CD4-positive, alpha-beta T cell treated with Interleukin-12 subunit alpha and Interleukin-12 subunit beta, for 1 hour (primary cell): Measurements from ENCODE around the gene MKX.

ENCODE experiments used
- DNase-seq: peaks from one replicate; pipeline ENCODE4 v3.0.0-alpha.2; 2020

MKX gene

GRCh38 chr10:27742195-27743011 lies 3.2 kb downstream of the MKX start:
- peak; percentile 78 for DNase-seq

- no peak for DNase-seq
These were observed 4.2 kb downstream of the MKX start for GRCh38 chr10:27741173-27742091.

GRCh38 chr10:27736396-27736795 lies 9.2 kb downstream of the MKX start:
- DNase-seq: no peak

- no peak for DNase-seq
These were observed 15.6 kb downstream of the MKX start for GRCh38 chr10:27730041-27730440.

GRCh38 chr10:27728338-27728737 lies 17.3 kb downstream of the MKX start:
- DNase-seq: no peak

GRCh38 chr10:27724287-27724686 lies 21.3 kb downstream of the MKX start:
- DNase-seq: no peak

- DNase-seq: no peak
These were observed 22.2 kb downstream of the MKX start for GRCh38 chr10:27723436-27723835.

- DNase-seq: no peak
These were observed 25.1 kb downstream of the MKX start for GRCh38 chr10:27720529-27720928.

- no peak for DNase-seq
These were observed 26.6 kb downstream of the MKX start for GRCh38 chr10:27719052-27719451.

- DNase-seq: no peak
These were observed 27.8 kb downstream of the MKX start for GRCh38 chr10:27717861-27718260.

GRCh38 chr10:27717224-27717623 lies 28.4 kb downstream of the MKX start:
- no peak for DNase-seq

- no peak for DNase-seq
These were observed 29.1 kb downstream of the MKX start for GRCh38 chr10:27716521-27716920.

- DNase-seq: no peak
These were observed 30.1 kb downstream of the MKX start for GRCh38 chr10:27715505-27715904.

- DNase-seq: no peak
These were observed 31.3 kb downstream of the MKX start for GRCh38 chr10:27714349-27714748.

GRCh38 chr10:27713941-27714340 lies 31.7 kb downstream of the MKX start:
- no peak for DNase-seq

- no peak for DNase-seq
These were observed 35.6 kb downstream of the MKX start for GRCh38 chr10:27710014-27710413.

GRCh38 chr10:27709304-27709703 lies 36.3 kb downstream of the MKX start:
- DNase-seq: no peak

- no peak for DNase-seq
These were observed 43.6 kb downstream of the MKX start for GRCh38 chr10:27701938-27702537.

GRCh38 chr10:27699776-27700175 lies 45.8 kb downstream of the MKX start:
- no peak for DNase-seq

- DNase-seq: no peak
These were observed 46.7 kb downstream of the MKX start for GRCh38 chr10:27698961-27699360.

GRCh38 chr10:27696466-27696865 lies 49.2 kb downstream of the MKX start:
- DNase-seq: no peak

- DNase-seq: no peak
These were observed 49.9 kb downstream of the MKX start for GRCh38 chr10:27695706-27696105.

- no peak for DNase-seq
These were observed 50.5 kb downstream of the MKX start for GRCh38 chr10:27695088-27695487.

- no peak for DNase-seq
These were observed 53.0 kb downstream of the MKX start for GRCh38 chr10:27692663-27693062.
